HepG2 (cell line): Measurements from ENCODE around the gene MXI1.
"Not testable (repeated sequence)": the region's sequence is repeated elsewhere in the genome, so short reads cannot be mapped to it uniquely, and the experiment has no call there.

ENCODE experiments used
- NR2F1 ChIP-seq, 2 experiments: fragments of 450-650 bp in 1 of 2; formaldehyde crosslinking in 1 of 2; IDR thresholded peaks; 2 replicates each; pipeline versions ENCODE4 v1.5.0 to v1.6.1; 2016 to 2020; ENCODE audit warnings: mild to moderate bottlenecking in 1 of 2, missing compliant biosample characterization in 1 of 2, missing genetic modification reagents in 1 of 2, moderate library complexity in 1 of 2
- TFDP1 ChIP-seq: IDR thresholded peaks from 2 replicates; pipeline ENCODE4 v1.6.1; 2016; ENCODE audit warnings: missing compliant biosample characterization, missing genetic modification reagents, borderline replicate concordance
- ZNF879 ChIP-seq: sonication (generic); formaldehyde crosslinking; IDR thresholded peaks from 2 replicates; pipeline ENCODE4 v1.8.1; 2023; ENCODE audit warnings: missing genetic modification reagents

- not testable (repeated sequence) for TF ChIP-seq ZNF879 (CRISPR knock-in tag); NR2F1 (CRISPR knock-in tag; IDR thresholded peaks at IDR 0.05); TFDP1 (CRISPR knock-in tag)
Observed at GRCh38 chr10:110251392-110251791, 44.0 kb downstream of the MXI1 start.
